GM12864 (cell line): ENCODE results near the gene OR1L8.

Experiments
- DNase-seq: peaks from one replicate; pipeline ENCODE4 v3.0.0-alpha.2; 2011; ENCODE audit warnings: low read depth
- H3K4me3 ChIP-seq: 2 replicates; pipeline ENCODE4 v1.5.1; 2011; ENCODE audit warnings: mild to moderate bottlenecking, low read depth, low read length, control low read depth
- TF ChIP-seq, protein P1 (sequence below): IDR thresholded peaks from 2 replicates; pipeline ENCODE4 v1.5.1; 2011; ENCODE audit warnings: low read depth, mild to moderate bottlenecking, moderate library complexity, low read length, control low read depth, inconsistent platforms; ENCODE audit errors: missing control alignments

OR1L8 gene

GRCh38 chr9:122579874-122580273 is 3.3 kb downstream of the OR1L8 start:
- TF ChIP-seq, protein P1, sequence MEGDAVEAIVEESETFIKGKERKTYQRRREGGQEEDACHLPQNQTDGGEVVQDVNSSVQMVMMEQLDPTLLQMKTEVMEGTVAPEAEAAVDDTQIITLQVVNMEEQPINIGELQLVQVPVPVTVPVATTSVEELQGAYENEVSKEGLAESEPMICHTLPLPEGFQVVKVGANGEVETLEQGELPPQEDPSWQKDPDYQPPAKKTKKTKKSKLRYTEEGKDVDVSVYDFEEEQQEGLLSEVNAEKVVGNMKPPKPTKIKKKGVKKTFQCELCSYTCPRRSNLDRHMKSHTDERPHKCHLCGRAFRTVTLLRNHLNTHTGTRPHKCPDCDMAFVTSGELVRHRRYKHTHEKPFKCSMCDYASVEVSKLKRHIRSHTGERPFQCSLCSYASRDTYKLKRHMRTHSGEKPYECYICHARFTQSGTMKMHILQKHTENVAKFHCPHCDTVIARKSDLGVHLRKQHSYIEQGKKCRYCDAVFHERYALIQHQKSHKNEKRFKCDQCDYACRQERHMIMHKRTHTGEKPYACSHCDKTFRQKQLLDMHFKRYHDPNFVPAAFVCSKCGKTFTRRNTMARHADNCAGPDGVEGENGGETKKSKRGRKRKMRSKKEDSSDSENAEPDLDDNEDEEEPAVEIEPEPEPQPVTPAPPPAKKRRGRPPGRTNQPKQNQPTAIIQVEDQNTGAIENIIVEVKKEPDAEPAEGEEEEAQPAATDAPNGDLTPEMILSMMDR = no peak
- no peak overlapping the region for H3K4me3 ChIP-seq
- no peak for DNase-seq

DNA sequence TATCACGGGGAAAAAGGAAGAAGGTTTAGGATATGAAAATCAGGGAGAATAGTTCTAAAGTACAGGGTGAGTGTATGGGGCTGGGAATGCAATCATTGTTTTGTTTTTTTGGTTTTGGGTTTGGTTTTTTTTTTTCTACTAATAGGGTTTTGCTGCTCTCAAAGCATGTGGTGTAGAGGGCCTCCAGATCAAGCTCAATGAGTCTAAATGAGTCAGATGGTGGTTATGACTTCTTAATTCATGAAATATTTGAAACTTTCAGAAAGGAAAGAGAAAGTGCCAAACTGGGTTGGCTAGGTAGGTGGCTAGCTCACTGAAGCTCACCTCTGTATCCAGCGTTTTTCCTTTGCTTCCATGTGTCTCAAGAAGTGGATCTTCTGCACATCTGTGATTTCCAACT is 10.7 kb downstream of the OR1L8 start:
- TF ChIP-seq, protein P1 = no peak
- no peak for DNase-seq
- H3K4me3 ChIP-seq = no peak overlapping the region

- no peak for DNase-seq
- no peak overlapping the region for H3K4me3 ChIP-seq
- TF ChIP-seq, protein P1 = no peak
Observed at GRCh38 chr9:122567901-122568300, 15.3 kb downstream of the OR1L8 start.

GRCh38 chr9:122562134-122562760 is 20.9 kb downstream of the OR1L8 start:
- DNase-seq = no peak
- TF ChIP-seq, protein P1 = no peak
- no peak overlapping the region for H3K4me3 ChIP-seq

- TF ChIP-seq, protein P1 = no peak
- no peak overlapping the region for H3K4me3 ChIP-seq
- DNase-seq = no peak
Observed at GRCh38 chr9:122561446-122561845, 21.7 kb downstream of the OR1L8 start.

GRCh38 chr9:122552812-122553211 is 30.4 kb downstream of the OR1L8 start, which contains the start of gene OR1N2:
Gene OR1N2 (plus strand): TSS chr9:122553112. CDS start chr9:122553212, 100 bp downstream.
- no peak within 1 kb of the TSS for H3K4me3 ChIP-seq
- TF ChIP-seq, protein P1 = no peak
- no peak for DNase-seq

- no peak for DNase-seq
- H3K4me3 ChIP-seq = no peak overlapping the region
- TF ChIP-seq, protein P1 = no peak
Observed at GRCh38 chr9:122551371-122551770, 31.8 kb downstream of the OR1L8 start.
